Lower lobe of right lung (tissue), 2 donors: ENCODE results near the gene DCTPP1. TPM values are rescaled to one million over a fixed set of nuclear protein-coding genes. Genes with fewer than 3 reads are reported as not detected.
A peak's percentile ranks its signal among the peaks of the same experiment; 100 is the strongest.
"Not testable (repeated sequence)": the region's sequence is repeated elsewhere in the genome, so short reads cannot be mapped to it uniquely, and the experiment has no call there.

Experiments used
- ATAC-seq, 2 donors: fragments of 200-7000 bp; cut with Tn5 transposase; one replicate each; pipeline ENCODE4 v1.9.1; 2020 to 2022; ENCODE audit warnings: mild to moderate bottlenecking in 2 of 2, moderate library complexity in 2 of 2
- DNase-seq: peaks from one replicate; pipeline ENCODE4 v3.0.0-alpha.2; 2020
- H3K27ac ChIP-seq: fragments of 200-600 bp; one replicate; pipeline ENCODE4 v1.8.0; 2022
- H3K27me3 ChIP-seq: fragments of 200-600 bp; one replicate; pipeline ENCODE4 v1.8.0; 2022; ENCODE audit warnings: low read depth
- H3K36me3 ChIP-seq: fragments of 200-600 bp; one replicate; pipeline ENCODE4 v1.8.0; 2022; ENCODE audit warnings: mild to moderate bottlenecking
- H3K4me1 ChIP-seq: fragments of 200-600 bp; one replicate; pipeline ENCODE4 v1.8.0; 2022
- H3K4me3 ChIP-seq: fragments of 200-600 bp; one replicate; pipeline ENCODE4 v1.8.0; 2022; ENCODE audit warnings: mild to moderate bottlenecking
- H3K9me3 ChIP-seq: fragments of 200-600 bp; one replicate; pipeline ENCODE4 v1.8.0; 2022
- CTCF ChIP-seq: fragments of 200-600 bp; IDR thresholded peaks from one replicate; pipeline ENCODE4 v1.8.0; 2022; ENCODE audit warnings: antibody characterized with exemption, mild to moderate bottlenecking
- intact Hi-C: fragments of 100-400 bp; cut with DNase I; formaldehyde crosslinking; loops from one replicate; pipeline ENCODE4 v1.11.0; 2022
- long read RNA-seq: library from polyadenylated mRNA; unstranded; transcript quantifications from one replicate; pipeline ENCODE4 v2.0.0, GENCODE V29; 2021
- total RNA-seq: library from RNA; stranded (reverse); fragmentation: NEBNext Ultra II Directional; extraction: Animal tissue kit (Norgen Biotek cat#: 25700); gene quantifications from one replicate; pipeline ENCODE4 v1.2.1, GENCODE V29; 2021
- donor health status: DM: no; HTN: yes; CAD: no; lungs with severe emphysema.

The DCTPP1 gene
- 19.1 TPM for total RNA-seq
- long read RNA-seq, transcript DCTPP1-201 (3 exons, 1,222 nt) = major isoform, 40 of 46 reads
- long read RNA-seq, partial matches to known transcripts = 0 of 46 reads
- long read RNA-seq, other reads (novel, unspliced or antisense) = 5 of 46 reads

- intact Hi-C loops = no loop called here
- peaks cover 5% of the 10 kb centered on the region for H3K36me3 ChIP-seq
- DNase-seq (peak; percentile 96), ATAC-seq (peak; percentile 99)
- H3K4me1 ChIP-seq = peaks cover 18% of the 10 kb centered on the region
- no peaks in the 10 kb centered on the region for H3K27me3 ChIP-seq
- H3K4me3 ChIP-seq = peak within 1 kb of the TSS; percentile 91
- no peaks in the 10 kb centered on the region for H3K9me3 ChIP-seq
- TF ChIP-seq CTCF = peak; percentile 76
- peak within 1 kb of the TSS; percentile 73 for H3K27ac ChIP-seq
Observed at GRCh38 chr16:30429678-30430427, at the start of gene DCTPP1. DCTPP1 (minus strand) TSS chr16:30430030; CDS start chr16:30429980, 50 bp downstream.

- intact Hi-C loops = no loop called here
- Histone ChIP-seq H3K4me3 (no peak overlapping the region), H3K4me1 (peaks cover 4% of the 10 kb centered on the region), H3K36me3 (peaks cover 23% of the 10 kb centered on the region), H3K27me3 (peaks cover 3% of the 10 kb centered on the region), H3K27ac (no peak overlapping the region), H3K9me3 (no peaks in the 10 kb centered on the region)
- DNase-seq = no peak
- TF ChIP-seq CTCF = no peak
- no peak for ATAC-seq
Observed at GRCh38 chr16:30478766-30479478, 49.1 kb upstream of the DCTPP1 start.

- DNase-seq, H3K4me3 ChIP-seq, H3K9me3 ChIP-seq, ATAC-seq, H3K27ac ChIP-seq, intact Hi-C loops, H3K4me1 ChIP-seq: not testable (repeated sequence)
- H3K36me3 ChIP-seq = peaks cover 11% of the 10 kb centered on the region
- peaks cover 13% of the 10 kb centered on the region for H3K27me3 ChIP-seq
Observed at GRCh38 chr16:30477773-30478172, 47.9 kb upstream of the DCTPP1 start.

GRCh38 chr16:30476991-30477390 is 47.2 kb upstream of the DCTPP1 start:
- no peak for ATAC-seq
- Histone ChIP-seq H3K9me3 (no peaks in the 10 kb centered on the region), H3K4me3 (no peak overlapping the region), H3K36me3 (peaks cover 5% of the 10 kb centered on the region), H3K4me1 (peaks cover 9% of the 10 kb centered on the region), H3K27me3 (peaks cover 13% of the 10 kb centered on the region), H3K27ac (no peak overlapping the region)
- DNase-seq = no peak
- no peak for TF ChIP-seq CTCF
- intact Hi-C loops = no loop called here

GRCh38 chr16:30474684-30475083 is 44.9 kb upstream of the DCTPP1 start:
- no peak for TF ChIP-seq CTCF
- H3K27ac ChIP-seq = no peak overlapping the region
- H3K9me3 ChIP-seq = no peaks in the 10 kb centered on the region
- H3K4me3 ChIP-seq = peak overlapping the region; percentile 53
- H3K36me3 ChIP-seq = no peaks in the 10 kb centered on the region
- H3K4me1 ChIP-seq = peaks cover 16% of the 10 kb centered on the region
- intact Hi-C loops = no loop called here
- ATAC-seq (no peak), DNase-seq (no peak)
- peaks cover 13% of the 10 kb centered on the region for H3K27me3 ChIP-seq

- Histone ChIP-seq H3K4me3 (peak overlapping the region; percentile 53), H3K36me3 (no peaks in the 10 kb centered on the region), H3K27me3 (peaks cover 13% of the 10 kb centered on the region), H3K4me1 (peaks cover 18% of the 10 kb centered on the region), H3K9me3 (no peaks in the 10 kb centered on the region), H3K27ac (peak overlapping the region; percentile 65)
- TF ChIP-seq CTCF = no peak
- DNase-seq (no peak), ATAC-seq (no peak)
- intact Hi-C loops = no loop called here
Observed at GRCh38 chr16:30474074-30474452, 44.2 kb upstream of the DCTPP1 start.
